HEK293 (cell line): ENCODE measurements around the gene CASZ1.

Experiments
- CTCF ChIA-PET: fragments of 350-600 bp; formaldehyde crosslinking; extraction: SDS; loops from one replicate; lab custom pipeline; 2021; ENCODE audit warnings: antibody characterized with exemption; lab: Yijun Ruan, JAX
- POLR2A ChIA-PET: fragments of 300-600 bp; formaldehyde crosslinking; extraction: SDS; loops from one replicate; lab custom pipeline; 2020; ENCODE audit warnings: antibody characterized with exemption, inconsistent platforms; lab: Yijun Ruan, JAX
- H3K27ac ChIP-seq: fragments of 200-500 bp; sonication (Bioruptor generic); 2 replicates; pipeline ENCODE4 v1.5.1; 2014; ENCODE audit warnings: low read depth, low read length, control low read depth, inconsistent platforms; ENCODE audit errors: extremely low read depth
- H3K36me3 ChIP-seq, 2 experiments: fragments of 200-500 bp in 1 of 2; sonication (Bioruptor generic) in 1 of 2; 1 replicate in 1 of 2; 2 replicates in 1 of 2; pipeline ENCODE4 v1.5.1; 2014 to 2017; ENCODE audit warnings: inconsistent platforms in 2 of 2, low read length in 2 of 2; ENCODE audit not compliant: control insufficient read depth in 2 of 2, insufficient read depth in 1 of 2
- H3K4me1 ChIP-seq: fragments of 200-500 bp; sonication (Bioruptor generic); 2 replicates; pipeline ENCODE4 v1.5.1; 2014; ENCODE audit warnings: mild to moderate bottlenecking, low read length, inconsistent platforms; ENCODE audit not compliant: control insufficient read depth, insufficient read depth
- H3K4me3 ChIP-seq: 2 replicates; pipeline ENCODE4 v1.5.1; 2011; ENCODE audit warnings: low read depth, mild to moderate bottlenecking, control low read depth, low read length, moderate library complexity
- H3K9me3 ChIP-seq: fragments of 200-500 bp; sonication (Bioruptor generic); 2 replicates; pipeline ENCODE4 v1.5.1; 2014; ENCODE audit warnings: low read depth, low read length, inconsistent platforms; ENCODE audit not compliant: control insufficient read depth, insufficient read depth
- KLF1 ChIP-seq: fragments of 450-650 bp; formaldehyde crosslinking; IDR thresholded peaks from 2 replicates; pipeline ENCODE4 v1.5.1; 2016; ENCODE audit warnings: missing biosample characterization, missing genetic modification characterization
- MYNN ChIP-seq: fragments of 450-650 bp; formaldehyde crosslinking; IDR thresholded peaks from 2 replicates; pipeline ENCODE4 v1.5.1; 2016; ENCODE audit warnings: missing biosample characterization, missing genetic modification characterization, borderline replicate concordance
- OSR2 ChIP-seq: fragments of 450-650 bp; formaldehyde crosslinking; IDR thresholded peaks from 2 replicates; pipeline ENCODE4 v1.5.1; 2016; ENCODE audit warnings: missing biosample characterization, missing genetic modification characterization
- SCRT1 ChIP-seq: fragments of 450-650 bp; formaldehyde crosslinking; IDR thresholded peaks from 2 replicates; pipeline ENCODE4 v1.5.1; 2016; ENCODE audit warnings: missing biosample characterization, missing genetic modification characterization, borderline replicate concordance
- SETDB1 ChIP-seq: IDR thresholded peaks from one replicate; pipeline ENCODE4 v1.6.1; 2017; ENCODE audit warnings: mild to moderate bottlenecking, low read length, moderate library complexity, mixed read lengths; ENCODE audit not compliant: insufficient read length
- ZNF146 ChIP-seq: fragments of 450-650 bp; formaldehyde crosslinking; IDR thresholded peaks from 2 replicates; pipeline ENCODE4 v1.5.1; 2016; ENCODE audit warnings: missing biosample characterization, missing genetic modification characterization
- ZNF600 ChIP-seq: fragments of 450-650 bp; formaldehyde crosslinking; IDR thresholded peaks from 2 replicates; pipeline ENCODE4 v1.5.1; 2016; ENCODE audit warnings: missing biosample characterization, missing genetic modification characterization
- ZNF701 ChIP-seq: fragments of 450-650 bp; formaldehyde crosslinking; IDR thresholded peaks from 2 replicates; pipeline ENCODE4 v1.5.1; 2016; ENCODE audit warnings: missing biosample characterization, missing genetic modification characterization
- ZNF747 ChIP-seq: fragments of 450-650 bp; formaldehyde crosslinking; IDR thresholded peaks from 2 replicates; pipeline ENCODE4 v1.5.1; 2016; ENCODE audit warnings: missing biosample characterization, missing genetic modification characterization
- TF ChIP-seq, protein P1 (sequence below): fragments of 450-650 bp; formaldehyde crosslinking; IDR thresholded peaks from 2 replicates; pipeline ENCODE4 v1.5.1; 2016; ENCODE audit warnings: missing biosample characterization, missing genetic modification characterization
- TF ChIP-seq, protein P2 (sequence below): IDR thresholded peaks from 2 replicates; pipeline ENCODE4 v1.6.1; 2011; ENCODE audit warnings: mild to moderate bottlenecking, low read depth, low read length, borderline replicate concordance
- TF ChIP-seq, protein P3 (sequence below): fragments of 450-650 bp; IDR thresholded peaks from 2 replicates; pipeline ENCODE4 v1.5.1; 2018; ENCODE audit warnings: missing biosample characterization, missing genetic modification characterization
- TF ChIP-seq, protein P4 (sequence below): fragments of 450-650 bp; formaldehyde crosslinking; IDR thresholded peaks from 2 replicates; pipeline ENCODE4 v1.5.1; 2016; ENCODE audit warnings: missing biosample characterization, missing genetic modification characterization
- TF ChIP-seq, protein P5 (sequence below): fragments of 450-650 bp; formaldehyde crosslinking; IDR thresholded peaks from 2 replicates; pipeline ENCODE4 v1.5.1; 2017; ENCODE audit warnings: missing biosample characterization, missing genetic modification characterization

Gene CASZ1

DNA sequence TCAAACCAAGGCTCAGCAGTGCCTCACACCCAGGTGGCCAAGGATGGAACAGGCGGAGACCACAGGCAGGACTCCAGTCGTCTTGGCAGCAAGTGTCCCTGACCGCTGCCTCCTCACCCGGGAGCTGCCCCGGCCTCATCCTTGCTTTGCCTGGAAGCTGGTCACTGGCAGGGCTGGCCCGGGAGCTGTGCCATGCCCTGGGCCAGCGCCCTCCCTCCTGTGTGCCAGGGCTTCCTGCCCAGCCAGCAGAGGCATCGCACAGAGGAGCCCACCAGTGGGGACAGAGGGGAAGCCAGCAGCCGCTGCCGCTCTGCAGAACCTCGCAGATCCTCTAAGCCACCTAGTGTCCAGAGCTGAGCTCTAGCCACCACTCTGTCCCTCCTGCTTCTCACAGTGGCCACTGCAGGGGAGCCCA lies 7.8 kb downstream of the CASZ1 start:
- H3K36me3 ChIP-seq: no peaks in the 10 kb centered on the region
- H3K27ac ChIP-seq: no peak overlapping the region
- no peaks in the 10 kb centered on the region for H3K9me3 ChIP-seq
- ChIA-PET POLR2A (no interaction called here), CTCF (no interaction called here)
- H3K4me3 ChIP-seq: no peak overlapping the region
- peaks cover 17% of the 10 kb centered on the region for H3K4me1 ChIP-seq
- TF ChIP-seq, protein P1, sequence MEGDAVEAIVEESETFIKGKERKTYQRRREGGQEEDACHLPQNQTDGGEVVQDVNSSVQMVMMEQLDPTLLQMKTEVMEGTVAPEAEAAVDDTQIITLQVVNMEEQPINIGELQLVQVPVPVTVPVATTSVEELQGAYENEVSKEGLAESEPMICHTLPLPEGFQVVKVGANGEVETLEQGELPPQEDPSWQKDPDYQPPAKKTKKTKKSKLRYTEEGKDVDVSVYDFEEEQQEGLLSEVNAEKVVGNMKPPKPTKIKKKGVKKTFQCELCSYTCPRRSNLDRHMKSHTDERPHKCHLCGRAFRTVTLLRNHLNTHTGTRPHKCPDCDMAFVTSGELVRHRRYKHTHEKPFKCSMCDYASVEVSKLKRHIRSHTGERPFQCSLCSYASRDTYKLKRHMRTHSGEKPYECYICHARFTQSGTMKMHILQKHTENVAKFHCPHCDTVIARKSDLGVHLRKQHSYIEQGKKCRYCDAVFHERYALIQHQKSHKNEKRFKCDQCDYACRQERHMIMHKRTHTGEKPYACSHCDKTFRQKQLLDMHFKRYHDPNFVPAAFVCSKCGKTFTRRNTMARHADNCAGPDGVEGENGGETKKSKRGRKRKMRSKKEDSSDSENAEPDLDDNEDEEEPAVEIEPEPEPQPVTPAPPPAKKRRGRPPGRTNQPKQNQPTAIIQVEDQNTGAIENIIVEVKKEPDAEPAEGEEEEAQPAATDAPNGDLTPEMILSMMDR (tag by site-specific recombination): peak; percentile 72
- no peak for TF ChIP-seq ZNF747

DNA sequence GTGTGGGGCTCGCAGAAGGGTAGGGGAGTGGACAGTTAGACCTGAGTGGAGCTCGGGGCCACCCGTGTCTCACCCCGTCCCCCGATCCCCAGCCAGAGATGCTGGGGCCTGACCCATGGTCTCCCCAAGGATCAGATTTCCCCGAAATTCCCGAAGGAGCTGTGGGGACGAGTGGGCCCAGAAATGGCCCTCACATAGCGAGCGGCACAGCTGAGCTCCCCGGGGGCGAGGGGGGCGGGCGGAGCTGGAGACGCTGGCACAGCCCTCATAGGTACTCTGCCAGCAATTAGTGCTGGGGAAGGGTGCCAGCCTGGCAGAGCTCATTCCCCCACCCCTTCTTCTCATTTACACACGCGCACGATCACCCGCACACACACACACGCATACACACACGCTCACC lies 9.2 kb downstream of the CASZ1 start:
- peaks cover 9% of the 10 kb centered on the region for H3K4me1 ChIP-seq
- H3K4me3 ChIP-seq: no peak overlapping the region
- no peak for TF ChIP-seq SETDB1
- no peak for TF ChIP-seq OSR2 (tag by site-specific recombination)
- TF ChIP-seq ZNF600 (tag by site-specific recombination): no peak
- no peak for TF ChIP-seq ZNF146 (tag by site-specific recombination)
- TF ChIP-seq, protein P2, sequence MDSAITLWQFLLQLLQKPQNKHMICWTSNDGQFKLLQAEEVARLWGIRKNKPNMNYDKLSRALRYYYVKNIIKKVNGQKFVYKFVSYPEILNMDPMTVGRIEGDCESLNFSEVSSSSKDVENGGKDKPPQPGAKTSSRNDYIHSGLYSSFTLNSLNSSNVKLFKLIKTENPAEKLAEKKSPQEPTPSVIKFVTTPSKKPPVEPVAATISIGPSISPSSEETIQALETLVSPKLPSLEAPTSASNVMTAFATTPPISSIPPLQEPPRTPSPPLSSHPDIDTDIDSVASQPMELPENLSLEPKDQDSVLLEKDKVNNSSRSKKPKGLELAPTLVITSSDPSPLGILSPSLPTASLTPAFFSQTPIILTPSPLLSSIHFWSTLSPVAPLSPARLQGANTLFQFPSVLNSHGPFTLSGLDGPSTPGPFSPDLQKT: no peak
- TF ChIP-seq, protein P3, sequence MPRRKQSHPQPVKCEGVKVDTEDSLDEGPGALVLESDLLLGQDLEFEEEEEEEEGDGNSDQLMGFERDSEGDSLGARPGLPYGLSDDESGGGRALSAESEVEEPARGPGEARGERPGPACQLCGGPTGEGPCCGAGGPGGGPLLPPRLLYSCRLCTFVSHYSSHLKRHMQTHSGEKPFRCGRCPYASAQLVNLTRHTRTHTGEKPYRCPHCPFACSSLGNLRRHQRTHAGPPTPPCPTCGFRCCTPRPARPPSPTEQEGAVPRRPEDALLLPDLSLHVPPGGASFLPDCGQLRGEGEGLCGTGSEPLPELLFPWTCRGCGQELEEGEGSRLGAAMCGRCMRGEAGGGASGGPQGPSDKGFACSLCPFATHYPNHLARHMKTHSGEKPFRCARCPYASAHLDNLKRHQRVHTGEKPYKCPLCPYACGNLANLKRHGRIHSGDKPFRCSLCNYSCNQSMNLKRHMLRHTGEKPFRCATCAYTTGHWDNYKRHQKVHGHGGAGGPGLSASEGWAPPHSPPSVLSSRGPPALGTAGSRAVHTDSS (tag by site-specific recombination): no peak
- TF ChIP-seq, protein P4, sequence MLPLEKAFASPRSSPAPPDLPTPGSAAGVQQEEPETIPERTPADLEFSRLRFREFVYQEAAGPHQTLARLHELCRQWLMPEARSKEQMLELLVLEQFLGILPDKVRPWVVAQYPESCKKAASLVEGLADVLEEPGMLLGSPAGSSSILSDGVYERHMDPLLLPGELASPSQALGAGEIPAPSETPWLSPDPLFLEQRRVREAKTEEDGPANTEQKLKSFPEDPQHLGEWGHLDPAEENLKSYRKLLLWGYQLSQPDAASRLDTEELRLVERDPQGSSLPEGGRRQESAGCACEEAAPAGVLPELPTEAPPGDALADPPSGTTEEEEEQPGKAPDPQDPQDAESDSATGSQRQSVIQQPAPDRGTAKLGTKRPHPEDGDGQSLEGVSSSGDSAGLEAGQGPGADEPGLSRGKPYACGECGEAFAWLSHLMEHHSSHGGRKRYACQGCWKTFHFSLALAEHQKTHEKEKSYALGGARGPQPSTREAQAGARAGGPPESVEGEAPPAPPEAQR (tag by site-specific recombination): no peak
- no peak for TF ChIP-seq ZNF701 (tag by site-specific recombination)
- TF ChIP-seq KLF1: no peak
- CTCF ChIA-PET: interaction anchor here (0.6 kb wide), 1 partner anchor 9 kb away, joined by 4 read pairs; the partner anchor contains the start of gene CASZ1
- H3K9me3 ChIP-seq: no peaks in the 10 kb centered on the region
- no peaks in the 10 kb centered on the region for H3K36me3 ChIP-seq
- POLR2A ChIA-PET: no interaction called here
- no peak overlapping the region for H3K27ac ChIP-seq

DNA sequence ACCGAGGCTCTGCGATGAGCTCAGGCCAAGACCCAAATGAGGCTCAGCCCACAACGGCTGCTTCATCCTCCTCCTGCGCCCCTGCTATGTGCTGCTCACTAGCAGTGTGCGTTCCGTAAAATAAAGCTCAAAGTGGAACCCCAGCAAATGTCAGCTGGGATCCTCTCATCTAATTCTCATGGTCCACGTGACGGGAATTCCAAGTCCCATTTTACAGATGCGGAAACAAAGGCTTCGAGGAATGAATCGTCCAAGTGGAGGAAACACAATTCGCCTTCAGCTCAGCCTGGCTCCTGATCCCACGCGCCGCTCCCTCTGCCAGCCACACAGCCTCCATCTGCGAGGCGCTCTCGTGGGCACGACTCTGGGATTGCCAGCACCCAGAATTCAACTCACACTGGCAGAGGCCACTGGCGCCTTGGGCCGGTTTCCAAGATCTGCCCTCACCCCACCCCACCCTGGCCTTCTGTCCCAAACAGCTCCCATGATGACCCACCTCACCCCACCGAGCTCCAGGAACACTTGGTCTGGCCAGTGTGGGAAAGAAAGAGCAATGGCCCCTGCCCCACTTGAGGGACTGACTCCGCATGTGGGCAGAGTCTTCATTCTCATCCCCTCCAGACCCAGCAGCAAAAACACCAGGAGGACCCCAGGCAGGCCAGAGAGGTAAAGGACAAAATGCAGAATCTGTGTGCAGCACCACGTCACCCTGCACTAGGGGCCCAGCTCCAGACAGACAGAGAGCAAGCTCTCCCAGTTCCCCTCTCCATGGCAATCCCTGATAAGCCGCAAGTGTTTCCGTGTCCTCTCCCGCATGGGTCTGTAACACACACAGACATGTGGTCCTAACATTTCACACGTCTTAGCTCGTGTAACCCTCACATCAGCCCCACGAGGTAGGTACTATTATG lies 10.5 kb downstream of the CASZ1 start:
- TF ChIP-seq, protein P5, sequence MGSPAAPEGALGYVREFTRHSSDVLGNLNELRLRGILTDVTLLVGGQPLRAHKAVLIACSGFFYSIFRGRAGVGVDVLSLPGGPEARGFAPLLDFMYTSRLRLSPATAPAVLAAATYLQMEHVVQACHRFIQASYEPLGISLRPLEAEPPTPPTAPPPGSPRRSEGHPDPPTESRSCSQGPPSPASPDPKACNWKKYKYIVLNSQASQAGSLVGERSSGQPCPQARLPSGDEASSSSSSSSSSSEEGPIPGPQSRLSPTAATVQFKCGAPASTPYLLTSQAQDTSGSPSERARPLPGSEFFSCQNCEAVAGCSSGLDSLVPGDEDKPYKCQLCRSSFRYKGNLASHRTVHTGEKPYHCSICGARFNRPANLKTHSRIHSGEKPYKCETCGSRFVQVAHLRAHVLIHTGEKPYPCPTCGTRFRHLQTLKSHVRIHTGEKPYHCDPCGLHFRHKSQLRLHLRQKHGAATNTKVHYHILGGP (tag by site-specific recombination): no peak
- TF ChIP-seq MYNN (tag by site-specific recombination): no peak
- TF ChIP-seq, protein P2: no peak
- TF ChIP-seq SCRT1 (tag by site-specific recombination): no peak
- Histone ChIP-seq H3K36me3 (no peaks in the 10 kb centered on the region), H3K4me1 (no peaks in the 10 kb centered on the region; the same call in 1 of the 2 replicates), H3K9me3 (no peaks in the 10 kb centered on the region), H3K4me3 (no peak overlapping the region), H3K27ac (no peak overlapping the region)
- POLR2A ChIA-PET: no interaction called here
- CTCF ChIA-PET: no interaction called here
